CD4-positive, alpha-beta T cell treated with Interleukin-10 for 1 hour (primary cell): ENCODE data around the gene PI4K2A.
A peak's percentile ranks its signal among the peaks of the same experiment; 100 is the strongest.

Experiments
- DNase-seq: peaks from one replicate; pipeline ENCODE4 v3.0.0-alpha.2; 2020

The PI4K2A gene

DNA sequence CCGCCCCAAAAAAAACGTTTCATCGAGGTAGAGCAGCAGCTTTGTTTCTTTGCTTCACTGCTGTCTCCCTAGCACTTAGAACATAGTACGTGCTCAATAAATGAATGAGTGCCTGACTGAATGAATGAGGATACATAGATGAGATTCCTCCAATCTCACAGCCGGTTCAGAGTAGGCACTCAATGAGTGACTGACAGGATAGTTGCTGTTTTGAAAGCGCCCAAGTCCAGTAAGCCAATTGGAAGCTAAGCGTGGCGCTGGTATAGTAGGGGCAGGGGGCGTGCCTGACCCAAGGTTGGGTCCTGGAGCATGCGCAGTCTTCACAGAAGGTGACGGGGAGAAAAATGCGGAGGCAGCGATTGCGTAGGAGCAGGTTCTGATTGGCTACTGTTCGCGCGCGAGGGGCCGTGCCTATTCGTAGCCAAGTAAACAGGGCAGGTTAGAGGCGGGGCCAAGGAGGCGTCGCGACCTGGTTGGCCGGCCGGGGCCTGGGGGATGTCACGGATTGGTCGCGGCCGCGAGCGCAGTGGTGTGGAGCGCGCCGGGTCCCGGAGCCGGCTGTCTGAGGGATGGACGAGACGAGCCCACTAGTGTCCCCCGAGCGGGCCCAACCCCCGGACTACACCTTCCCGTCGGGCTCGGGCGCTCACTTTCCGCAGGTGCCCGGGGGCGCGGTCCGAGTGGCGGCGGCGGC, at the start of gene PI4K2A:
PI4K2A (plus strand) TSS at position 498 of the 694 bp plus-strand sequence; CDS start at position 570, 72 bp downstream.
- DNase-seq = peak; percentile 99

DNA sequence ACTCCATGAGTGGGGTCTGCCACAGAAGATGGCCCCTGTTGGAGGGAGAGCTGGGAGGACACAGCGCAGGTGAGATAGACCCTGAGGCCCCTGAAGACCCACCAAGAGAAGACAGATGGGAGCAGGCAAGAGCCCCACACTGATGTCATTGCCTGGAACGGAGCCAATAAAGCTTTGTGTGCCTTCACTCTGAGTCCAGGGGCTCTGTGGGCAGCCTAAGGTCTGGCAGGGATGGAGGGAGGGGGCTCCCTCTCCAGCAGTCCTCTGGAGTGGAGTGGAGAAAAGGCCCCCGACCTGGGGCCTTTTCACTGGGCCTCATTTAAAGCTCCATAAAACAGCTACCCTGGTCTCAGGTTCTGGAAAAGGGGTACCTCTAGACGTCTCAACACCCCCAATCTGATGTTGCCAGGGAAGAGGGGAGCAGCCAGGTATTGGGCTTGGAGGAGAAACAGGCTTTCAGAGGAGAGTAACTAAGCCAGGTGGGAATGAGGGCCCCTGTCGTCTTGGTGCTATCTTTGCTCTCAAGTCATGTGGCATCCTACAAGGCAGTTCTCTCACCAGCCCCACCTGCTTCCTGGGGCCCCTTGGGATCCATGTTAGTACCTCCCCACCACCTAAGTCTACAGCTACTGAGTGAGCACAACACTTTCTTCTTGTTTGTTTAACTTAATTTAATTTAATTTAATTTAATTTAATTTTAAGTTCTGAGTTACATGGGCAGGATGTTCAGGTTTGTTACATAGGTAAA, 49.5 kb upstream of the PI4K2A start:
- no peak for DNase-seq

DNA sequence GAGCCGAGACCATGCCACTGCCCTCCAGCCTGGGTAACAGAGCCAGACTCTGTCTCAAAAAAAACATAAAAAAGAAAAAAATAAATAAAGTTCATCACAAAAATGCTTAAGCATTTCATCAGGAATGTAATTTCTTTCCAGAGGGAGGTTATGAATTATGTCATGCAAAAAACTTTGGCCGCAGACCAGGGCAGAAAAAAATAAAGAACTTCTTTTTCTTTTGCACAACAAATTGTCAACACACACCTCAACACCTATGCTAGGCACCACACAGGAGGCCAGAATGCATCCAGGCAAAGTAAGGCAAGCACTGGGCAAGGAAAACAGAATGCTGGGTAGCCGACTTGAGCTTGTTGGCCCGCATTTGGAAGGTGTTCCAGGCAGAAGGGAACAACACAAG, 47.0 kb upstream of the PI4K2A start:
- DNase-seq = no peak

DNA sequence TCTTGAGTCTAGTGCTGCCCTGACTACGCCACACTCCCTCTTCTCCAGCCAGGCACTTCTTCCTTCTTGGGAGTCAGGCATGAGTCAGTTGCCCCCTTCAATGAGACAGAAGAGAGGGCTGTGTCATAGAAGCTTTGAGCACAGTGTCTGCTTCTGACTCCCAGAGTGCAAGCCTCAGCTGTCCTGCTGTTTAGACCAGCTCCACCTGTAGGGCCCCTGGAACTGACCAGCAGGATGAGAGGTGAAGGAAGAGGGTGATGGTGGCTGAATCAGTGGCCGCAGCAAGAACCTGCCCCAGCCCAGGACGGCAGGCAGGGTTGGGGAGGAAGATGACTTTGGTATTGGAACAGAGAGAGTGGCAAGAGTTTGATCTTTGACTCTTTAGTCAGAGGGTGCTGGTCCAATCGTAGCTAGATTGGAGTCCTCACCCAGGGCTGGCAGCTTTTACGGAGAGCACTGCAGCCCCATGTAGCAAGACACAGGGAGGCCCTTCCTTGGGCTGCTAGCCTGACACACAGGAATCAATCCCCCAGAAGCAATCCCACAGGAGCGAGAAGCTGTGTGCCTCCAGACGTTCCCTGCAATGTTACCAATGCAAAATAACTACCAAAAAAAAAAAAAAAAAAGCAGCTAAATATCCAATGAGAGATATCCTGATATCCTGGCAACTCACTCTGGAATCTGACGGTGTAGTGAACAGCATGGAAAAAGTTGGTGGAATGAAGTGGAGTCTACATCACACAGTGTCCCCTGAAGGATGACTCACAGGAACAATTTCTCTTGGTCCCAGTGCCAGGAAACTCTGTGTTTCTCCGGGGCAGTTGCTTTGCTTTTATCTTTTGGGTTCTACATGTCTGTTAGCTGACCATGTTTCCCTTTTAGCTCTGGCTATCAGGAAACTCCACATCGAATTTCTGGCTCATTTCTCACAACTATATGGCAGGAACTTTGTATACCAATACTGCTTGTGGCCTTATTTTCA, 44.1 kb upstream of the PI4K2A start:
- DNase-seq = no peak

DNA sequence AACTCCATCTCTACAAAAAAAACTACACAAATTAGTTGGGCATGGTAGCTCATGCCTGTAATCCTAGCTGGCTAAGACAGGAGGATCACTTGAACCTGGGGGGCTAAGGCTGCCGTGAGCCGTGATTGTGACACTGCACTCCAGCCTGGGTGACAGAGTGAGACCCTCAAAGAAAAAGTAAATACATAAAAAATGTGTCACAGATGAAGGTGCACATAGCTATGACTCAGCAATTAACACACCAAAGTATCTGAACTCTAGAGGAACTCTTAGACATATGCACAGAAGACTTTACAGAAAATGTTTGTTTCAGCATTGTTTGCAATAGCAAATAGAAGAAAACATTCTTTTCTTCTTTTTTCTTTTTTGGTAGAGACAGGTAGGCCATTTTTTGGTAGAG, 42.7 kb upstream of the PI4K2A start:
- DNase-seq = no peak

DNA sequence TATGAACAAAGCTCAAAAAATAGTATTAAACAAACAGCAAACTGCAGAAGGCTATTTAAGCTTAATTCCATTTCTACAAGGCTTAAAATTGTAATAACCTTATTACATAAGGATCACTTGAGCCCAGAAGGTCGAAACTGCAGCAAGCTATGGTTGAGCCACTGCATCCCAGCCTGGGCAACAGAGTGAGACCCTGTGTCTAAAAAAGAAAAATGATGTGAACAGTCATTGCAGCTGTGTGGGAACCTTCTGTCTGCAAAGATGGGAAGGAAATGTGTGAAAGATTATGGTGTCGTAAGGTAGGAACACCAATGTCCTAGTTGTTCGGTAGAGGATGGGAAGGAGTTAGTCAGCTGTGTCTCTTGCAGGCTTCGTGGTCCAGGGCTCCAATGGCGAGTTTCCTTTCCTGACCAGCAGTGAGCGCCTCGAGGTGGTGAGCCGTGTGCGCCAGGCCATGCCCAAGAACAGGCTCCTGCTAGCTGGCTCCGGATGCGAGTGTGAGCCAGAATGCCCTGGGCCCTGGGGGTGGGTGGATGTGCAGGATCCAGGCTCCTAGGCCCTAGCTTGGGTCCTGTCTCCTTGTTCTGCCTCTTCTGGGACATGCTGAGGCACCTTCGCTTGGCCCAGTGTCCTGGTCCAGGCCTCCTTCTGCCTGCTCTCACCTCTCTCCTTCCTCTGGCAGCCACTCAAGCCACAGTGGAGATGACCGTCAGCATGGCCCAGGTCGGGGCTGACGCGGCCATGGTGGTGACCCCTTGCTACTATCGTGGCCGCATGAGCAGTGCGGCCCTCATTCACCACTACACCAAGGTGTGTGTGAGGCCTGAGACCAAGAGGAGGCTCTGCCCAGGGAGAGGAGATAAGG, 41.8 kb upstream of the PI4K2A start:
- no peak for DNase-seq

DNA sequence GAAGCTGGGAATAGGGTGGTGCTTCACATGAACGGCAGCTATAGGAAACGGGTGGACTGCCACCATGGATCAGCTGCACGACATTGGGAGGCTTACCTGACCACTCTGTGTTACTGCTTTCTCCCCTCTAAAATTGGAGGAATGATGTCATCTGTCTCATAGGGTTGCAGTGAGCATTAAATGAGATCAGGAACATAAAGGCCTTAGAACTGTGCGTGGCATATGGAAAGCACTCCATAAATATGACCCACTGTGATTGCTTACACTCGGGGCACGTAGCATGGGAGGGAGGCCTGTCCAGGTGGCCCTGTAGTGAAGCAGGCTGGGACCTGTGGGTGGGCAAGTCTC, 41.2 kb upstream of the PI4K2A start:
- no peak for DNase-seq

DNA sequence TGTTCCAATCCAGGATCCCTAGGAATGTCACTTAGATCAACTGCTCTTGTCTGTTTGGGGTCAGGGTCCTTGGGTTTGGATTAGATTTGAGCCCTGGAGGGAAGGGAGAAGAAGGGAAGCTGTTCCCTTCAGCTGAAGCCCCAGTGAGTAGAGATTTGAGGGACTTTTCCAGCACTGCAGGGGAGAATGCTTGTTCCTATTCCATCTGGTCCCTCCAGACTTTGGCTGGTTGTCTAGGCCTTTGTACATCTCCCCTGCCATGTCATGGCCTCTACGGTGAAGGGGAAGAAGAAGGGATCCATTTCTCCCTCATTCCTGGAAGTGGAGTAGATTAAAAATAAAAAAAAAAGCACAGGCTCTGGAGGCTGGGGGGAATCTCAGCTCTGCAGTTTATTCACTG, 39.9 kb upstream of the PI4K2A start:
- DNase-seq = no peak

DNA sequence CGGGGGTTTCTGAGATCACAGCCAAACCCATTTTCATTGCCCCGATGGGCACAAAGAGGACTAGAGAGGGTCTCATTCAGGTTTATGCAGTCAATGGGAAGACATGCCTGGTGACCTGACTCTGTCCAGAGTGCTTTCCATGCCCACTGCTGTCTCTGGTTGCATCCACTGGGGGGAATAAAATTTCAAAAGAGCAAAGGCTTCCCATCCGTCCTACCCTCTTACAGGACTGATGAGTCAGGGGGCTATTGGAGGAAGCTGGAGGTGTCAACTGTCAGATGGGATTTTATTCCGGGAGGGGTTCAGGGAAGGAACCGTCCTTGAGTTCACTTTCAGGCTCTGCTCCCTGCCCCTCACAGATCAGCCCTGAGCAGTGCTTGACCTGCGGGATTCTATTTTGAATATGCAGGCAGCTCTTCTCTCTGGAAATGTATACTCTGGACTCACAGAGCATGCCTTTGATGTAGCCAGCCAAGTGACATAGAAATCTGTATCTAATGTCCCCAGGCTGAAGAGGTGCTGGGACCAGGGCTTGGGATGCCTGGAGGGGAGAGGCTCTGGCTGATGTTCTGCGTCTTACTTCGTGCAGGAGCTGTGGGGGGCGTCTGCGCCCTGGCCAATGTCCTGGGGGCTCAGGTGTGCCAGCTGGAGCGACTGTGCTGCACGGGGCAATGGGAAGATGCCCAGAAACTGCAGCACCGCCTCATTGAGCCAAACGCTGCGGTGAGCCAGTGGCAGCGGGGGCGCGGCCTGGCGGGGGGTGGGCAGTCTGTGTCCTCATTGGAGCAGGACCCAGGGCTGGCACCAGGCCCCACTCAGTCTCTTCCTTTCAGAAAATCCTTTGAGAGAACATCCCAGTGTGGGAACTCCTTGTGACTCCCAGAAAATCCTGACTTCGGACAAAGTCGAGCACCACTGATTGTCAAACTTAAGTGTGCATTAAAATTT, 38.9 kb upstream of the PI4K2A start:
- no peak for DNase-seq

DNA sequence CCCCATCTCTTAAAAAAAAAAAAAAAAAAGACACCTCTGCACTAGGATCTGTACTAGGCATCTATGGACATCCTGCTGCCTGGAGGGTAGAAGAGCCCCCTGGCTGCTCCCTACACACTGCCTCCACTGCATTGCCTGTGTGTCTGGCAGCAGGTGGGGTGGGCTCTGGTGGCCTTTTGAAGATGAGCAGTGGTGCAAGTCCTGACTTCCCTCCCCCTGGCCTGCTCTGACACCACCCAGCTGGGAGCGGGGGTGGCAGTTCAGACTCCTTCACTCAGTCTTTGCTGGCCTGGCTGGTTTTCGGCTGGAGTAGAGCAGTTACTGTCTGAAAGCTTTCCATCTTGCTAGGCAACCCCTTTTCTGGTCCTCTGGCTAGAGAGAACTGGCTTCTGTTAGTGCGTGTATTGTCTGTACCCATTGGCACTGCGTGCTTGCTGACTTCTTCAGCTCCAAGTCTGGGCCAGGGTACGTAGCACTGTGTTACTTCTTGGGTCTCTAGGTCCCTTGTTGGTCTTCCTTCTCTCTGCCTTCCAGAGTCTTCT, 33.3 kb upstream of the PI4K2A start:
- DNase-seq = no peak

DNA sequence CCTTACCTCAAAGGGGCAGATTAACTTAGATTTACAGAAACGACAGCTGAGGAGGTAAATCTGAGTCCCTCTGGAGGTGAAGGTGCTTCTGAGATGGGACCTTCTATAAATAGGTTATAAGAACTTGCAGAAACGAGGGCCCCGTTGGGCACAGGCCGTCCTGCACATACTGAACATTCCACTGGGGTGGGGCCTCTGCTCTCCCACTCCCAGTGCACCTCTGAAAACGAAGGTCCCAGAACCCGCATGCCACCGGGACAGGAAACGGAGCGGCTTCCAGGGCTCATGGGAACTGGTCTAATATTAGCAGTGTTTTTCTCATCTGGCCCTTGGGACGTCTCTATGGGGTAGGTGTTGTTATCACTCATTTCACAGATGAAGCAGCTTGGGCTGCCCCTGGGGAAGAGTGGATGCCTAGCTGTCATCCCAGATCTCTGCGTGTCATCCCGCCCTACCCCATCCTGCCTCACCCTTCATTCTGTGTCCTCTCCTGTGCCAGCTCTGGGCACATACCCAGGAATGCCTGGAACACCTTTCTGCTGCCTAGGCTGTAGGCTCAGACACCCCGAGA, 31.4 kb upstream of the PI4K2A start:
- no peak for DNase-seq

DNA sequence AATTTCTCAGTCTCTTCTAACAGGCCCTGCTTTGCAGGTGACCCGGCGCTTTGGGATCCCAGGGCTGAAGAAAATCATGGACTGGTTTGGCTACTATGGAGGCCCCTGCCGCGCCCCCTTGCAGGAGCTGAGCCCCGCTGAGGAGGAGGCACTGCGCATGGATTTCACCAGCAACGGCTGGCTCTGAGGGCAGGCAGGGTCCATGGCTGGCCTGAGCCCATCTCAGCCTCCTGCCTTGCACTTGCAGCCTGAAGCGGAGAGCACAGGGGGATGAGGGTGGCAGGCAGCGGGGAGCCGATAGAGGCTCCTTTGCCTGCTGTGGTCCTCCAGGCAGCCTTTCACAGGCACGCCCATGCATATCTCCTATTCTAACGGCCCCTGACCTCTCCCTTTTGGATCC, 29.0 kb upstream of the PI4K2A start:
- DNase-seq = no peak

DNA sequence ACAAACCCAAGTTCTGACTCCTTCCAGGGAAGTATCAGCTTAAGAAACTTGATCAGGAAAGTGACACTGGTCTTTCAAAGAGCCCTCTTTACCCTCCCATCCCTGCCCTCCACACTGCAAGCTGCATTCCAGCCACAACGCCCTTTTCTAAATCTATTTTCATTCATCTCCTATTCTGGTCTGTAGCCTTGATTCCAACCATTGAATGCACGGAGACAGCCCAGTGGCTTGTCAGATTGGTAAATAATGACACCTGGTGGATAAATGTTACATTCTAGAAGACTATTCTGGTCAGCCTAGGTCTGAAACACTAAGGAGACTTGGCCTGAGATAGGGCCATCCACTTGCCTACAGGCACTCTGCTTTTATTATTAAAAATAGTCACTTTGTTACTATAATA, 28.1 kb upstream of the PI4K2A start:
- DNase-seq = peak; percentile 8

DNA sequence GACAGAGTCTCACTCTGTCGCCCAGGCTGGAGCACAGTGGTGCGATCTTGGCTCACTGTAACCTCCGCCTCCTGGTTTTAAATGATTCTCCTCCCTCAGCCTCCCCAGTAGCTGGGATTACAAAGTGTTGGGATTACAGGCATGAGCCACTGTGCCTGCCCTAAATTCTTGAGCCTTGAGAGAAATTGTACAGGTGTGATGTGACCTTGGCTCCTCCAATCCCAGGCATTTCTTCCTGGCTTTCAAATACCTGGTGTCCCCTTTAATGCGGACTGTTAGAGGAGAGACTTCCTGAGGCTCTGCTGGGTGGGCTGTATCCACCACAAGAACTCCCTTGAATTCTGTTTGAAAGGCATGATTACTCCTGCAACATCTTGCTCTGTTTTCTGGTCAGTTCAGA, 22.2 kb upstream of the PI4K2A start:
- DNase-seq = no peak

DNA sequence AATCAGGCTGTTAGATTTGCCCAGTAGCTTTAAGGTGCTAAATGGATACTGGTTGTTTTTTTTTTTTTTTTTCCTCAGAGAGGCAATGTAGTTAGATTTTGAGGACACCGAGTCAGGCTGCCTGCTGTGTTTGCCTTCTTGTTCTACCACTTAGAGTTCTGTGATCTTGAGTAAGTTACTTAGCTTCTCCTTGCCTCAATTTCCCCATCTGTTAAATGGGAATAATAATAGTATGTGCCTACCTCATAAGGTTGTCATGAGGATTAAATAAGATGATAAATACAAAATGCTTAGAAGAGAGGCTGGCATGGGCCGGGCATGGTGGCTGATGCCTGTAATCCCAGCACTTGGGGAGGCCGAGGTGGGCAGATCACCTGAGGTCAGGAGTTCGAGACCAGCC, 21.7 kb upstream of the PI4K2A start:
- DNase-seq = no peak

DNA sequence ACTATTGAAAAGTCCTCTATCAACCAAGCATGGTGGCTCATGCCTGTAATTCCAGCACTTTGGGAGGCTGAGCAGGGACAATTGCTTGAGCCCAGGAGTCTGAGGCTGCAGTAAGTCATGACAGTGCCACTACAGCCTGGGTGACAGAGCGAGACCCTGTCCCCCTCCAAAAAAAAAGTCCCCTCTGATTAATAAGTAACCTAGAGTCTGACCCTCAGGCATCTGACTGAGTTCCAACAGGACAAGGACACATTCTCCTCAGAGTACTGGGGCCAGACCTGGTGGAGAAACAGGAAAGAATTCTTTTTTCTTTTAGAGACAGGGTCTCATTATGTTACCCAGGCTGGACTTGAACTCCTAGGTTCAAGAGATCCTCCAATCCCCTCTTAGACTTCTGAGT, 17.2 kb upstream of the PI4K2A start:
- no peak for DNase-seq

DNA sequence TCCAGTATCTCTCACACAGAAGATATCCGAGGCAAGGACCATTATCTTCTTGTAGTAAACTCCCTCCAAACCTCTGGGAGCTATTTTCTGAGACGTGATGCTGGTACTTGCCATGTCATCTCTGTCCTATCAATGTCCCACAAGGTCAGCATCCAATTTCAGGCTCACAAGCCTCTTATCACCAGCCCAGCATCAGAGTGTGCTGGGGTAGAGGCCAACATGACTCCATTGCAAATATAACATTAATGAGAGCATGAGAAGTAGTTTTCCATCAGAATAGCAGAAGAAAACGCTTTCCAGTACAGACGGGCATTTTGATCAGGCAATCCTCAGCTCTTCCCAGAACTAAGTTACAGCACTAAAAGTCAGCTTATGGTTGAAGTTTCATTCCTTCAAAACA, 12.7 kb upstream of the PI4K2A start:
- DNase-seq = no peak

DNA sequence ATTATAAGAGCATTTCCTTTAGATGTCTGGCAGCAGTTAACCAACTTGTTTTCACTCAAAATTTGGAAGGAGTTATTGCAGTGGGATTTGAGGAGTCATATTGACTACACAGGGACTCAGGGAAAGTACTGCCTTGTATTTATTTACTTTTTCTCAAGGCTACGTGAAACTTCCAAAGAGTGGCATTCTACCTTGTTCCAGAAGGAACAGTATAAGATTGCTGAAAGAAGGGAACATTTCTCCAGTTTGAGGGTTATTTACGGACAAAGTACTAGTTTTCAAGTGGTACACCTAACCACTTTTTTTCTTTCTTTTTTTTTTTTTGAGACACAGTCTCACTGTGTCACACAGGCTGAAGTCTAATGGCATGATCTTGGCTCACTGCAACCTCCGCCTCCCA, 12.2 kb upstream of the PI4K2A start:
- DNase-seq = no peak

DNA sequence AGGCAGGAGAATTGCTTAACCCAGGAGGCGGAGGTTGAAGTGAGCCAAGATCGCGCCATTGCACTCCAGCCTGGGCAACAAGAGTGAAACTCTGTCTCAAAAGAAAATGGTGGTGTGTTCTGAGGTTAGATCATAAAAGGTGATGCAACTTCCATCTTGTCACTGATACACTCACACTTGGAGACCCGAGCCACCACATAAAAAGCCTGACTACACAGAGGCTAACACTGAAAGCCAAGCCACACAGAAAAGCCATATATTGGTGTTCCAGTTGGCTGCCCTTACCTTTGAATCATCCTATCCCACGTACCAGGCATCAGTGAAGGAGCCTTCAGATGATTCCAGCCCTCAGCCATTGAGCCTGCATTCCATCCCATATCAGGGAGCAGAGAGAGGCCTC, 11.2 kb upstream of the PI4K2A start:
- DNase-seq = no peak

DNA sequence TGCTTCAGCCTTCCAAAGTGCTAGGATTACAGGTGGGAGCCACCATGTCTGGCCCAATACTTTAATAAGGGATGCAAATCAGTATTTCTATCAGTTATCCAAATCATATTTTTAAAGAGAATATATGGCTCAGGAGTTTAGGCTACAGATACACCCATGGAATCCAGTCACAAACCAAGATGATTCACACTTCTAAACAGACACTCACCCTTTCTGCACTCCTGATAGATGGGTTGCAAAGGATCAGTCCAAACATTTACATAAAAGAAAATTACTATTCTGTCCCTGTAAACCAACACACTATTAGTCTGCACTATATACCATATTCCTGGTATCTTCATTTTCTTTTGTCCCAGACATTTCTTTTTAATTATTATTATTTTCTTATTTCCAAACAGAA, 9.4 kb upstream of the PI4K2A start:
- DNase-seq = no peak
